Activated CD4-positive, alpha-beta memory T cell treated with anti-CD3 and anti-CD28 coated beads for 36 hours (primary cell): ENCODE data around the gene ABI3BP. TPM values are rescaled to one million over a fixed set of nuclear protein-coding genes. Genes with fewer than 3 reads are reported as not detected.

Source experiments
- CTCF ChIA-PET: fragments of 350-600 bp; sonication (Branson Sonifier 250); formaldehyde crosslinking; loops from one replicate; lab custom pipeline; 2021; ENCODE audit warnings: antibody characterized with exemption, inconsistent platforms; lab: Charles Lee
- POLR2A ChIA-PET: fragments of 350-600 bp; sonication (Branson Sonifier 250); formaldehyde crosslinking; loops from one replicate; lab custom pipeline; 2021; ENCODE audit warnings: antibody characterized with exemption; lab: Charles Lee
- DNase-seq: peaks from one replicate; pipeline ENCODE4 v3.0.0-alpha.2; 2020
- H3K27ac Mint-ChIP-seq: one replicate; pipeline ENCODE4 v1.8.0; 2021; ENCODE audit warnings: mixed read lengths
- H3K27me3 Mint-ChIP-seq: one replicate; pipeline ENCODE4 v1.8.0; 2021; ENCODE audit warnings: mixed read lengths
- H3K36me3 Mint-ChIP-seq: one replicate; pipeline ENCODE4 v1.8.0; 2021; ENCODE audit warnings: mixed read lengths
- H3K4me1 Mint-ChIP-seq: one replicate; pipeline ENCODE4 v1.8.0; 2021; ENCODE audit warnings: low read depth, mixed read lengths
- H3K4me3 Mint-ChIP-seq: one replicate; pipeline ENCODE4 v1.8.0; 2021; ENCODE audit warnings: mild to moderate bottlenecking, mixed read lengths
- H3K9me3 Mint-ChIP-seq: one replicate; pipeline ENCODE4 v1.8.0; 2021; ENCODE audit warnings: mixed read lengths
- intact Hi-C: fragments of 100-400 bp; cut with micrococcal nuclease; formaldehyde crosslinking; loops from one replicate; pipeline ENCODE4 v1.15.1; 2023
- total RNA-seq, 2 experiments: library from RNA; stranded (reverse); gene quantifications; one replicate each; pipeline ENCODE4 v1.2.3, GENCODE V29; 2021

ABI3BP gene
- total RNA-seq, 2 experiments from 2014 or later = not detected

DNA sequence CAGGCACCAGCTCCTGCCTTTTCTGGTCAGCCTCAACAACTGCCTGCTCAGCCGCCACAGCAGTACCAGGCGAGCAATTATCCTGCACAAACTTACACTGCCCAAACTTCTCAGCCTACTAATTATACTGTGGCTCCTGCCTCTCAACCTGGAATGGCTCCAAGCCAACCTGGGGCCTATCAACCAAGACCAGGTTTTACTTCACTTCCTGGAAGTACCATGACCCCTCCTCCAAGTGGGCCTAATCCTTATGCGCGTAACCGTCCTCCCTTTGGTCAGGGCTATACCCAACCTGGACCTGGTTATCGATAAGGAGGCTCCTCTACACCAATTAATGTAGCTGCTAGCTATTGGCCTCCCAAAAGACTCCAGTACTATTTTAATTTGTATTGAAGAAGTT is 245.0 kb downstream of the ABI3BP start:
- POLR2A ChIA-PET = interaction anchor here (0.6 kb wide), 1 partner anchor 10 kb away, joined by 3 read pairs; no protein-coding TSS in a partner anchor
- CTCF ChIA-PET = interaction anchor here (0.9 kb wide), 1 partner anchor 97 kb away, joined by 3 read pairs; no protein-coding TSS in a partner anchor
- intact Hi-C loops = no loop called here
- no peaks in the 10 kb centered on the region for H3K27me3 Mint-ChIP-seq
- no peak overlapping the region for H3K4me3 Mint-ChIP-seq
- DNase-seq = no peak
- H3K27ac Mint-ChIP-seq = no peak overlapping the region
- no peaks in the 10 kb centered on the region for H3K4me1 Mint-ChIP-seq
- peaks cover 42% of the 10 kb centered on the region for H3K36me3 Mint-ChIP-seq
- no peaks in the 10 kb centered on the region for H3K9me3 Mint-ChIP-seq

DNA sequence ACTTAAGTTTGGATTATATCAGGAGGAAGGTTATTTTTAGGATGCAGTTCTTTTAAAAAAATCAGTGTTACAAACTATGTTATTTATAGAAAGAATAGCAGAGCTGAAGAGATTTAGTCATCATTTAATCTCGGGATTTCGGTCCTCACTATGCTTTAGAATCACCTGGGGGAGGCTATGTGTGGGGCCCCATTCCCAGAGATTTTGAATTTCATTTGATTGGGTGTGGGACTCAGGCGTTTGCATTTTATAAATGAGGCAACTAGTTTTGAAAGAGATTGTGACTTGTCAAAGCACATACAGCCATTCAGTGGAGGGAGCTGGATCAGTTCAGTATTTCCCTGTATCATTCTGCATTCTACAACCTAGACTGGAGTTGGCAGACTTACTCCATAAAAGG is 247.1 kb downstream of the ABI3BP start:
- peaks cover 41% of the 10 kb centered on the region for H3K36me3 Mint-ChIP-seq
- CTCF ChIA-PET = no interaction called here

DNA sequence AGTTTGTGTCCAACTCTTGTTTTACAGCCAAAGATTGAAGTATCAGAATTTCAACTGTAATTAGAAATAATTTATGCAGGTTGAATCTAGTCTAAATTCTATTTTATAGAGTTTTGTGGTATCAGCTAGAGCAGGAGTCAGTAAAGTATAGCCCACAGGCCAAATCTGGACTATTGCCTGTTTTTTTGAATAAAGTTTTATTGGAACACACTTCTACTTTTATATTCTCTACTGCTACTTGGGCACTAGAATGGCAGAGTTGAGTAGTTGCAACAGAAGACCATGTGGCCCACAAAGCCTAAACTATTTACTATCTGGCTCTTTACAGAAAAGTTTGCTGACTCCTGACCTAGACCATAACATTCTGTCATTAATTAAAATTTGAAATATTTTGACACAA is 247.6 kb downstream of the ABI3BP start:
- POLR2A ChIA-PET = interaction anchor here (0.5 kb wide), 1 partner anchor 497 kb away, joined by 3 read pairs; no protein-coding TSS in a partner anchor
- Mint-ChIP-seq H3K9me3 (no peaks in the 10 kb centered on the region), H3K36me3 (peaks cover 39% of the 10 kb centered on the region), H3K4me1 (no peaks in the 10 kb centered on the region), H3K4me3 (no peak overlapping the region), H3K27me3 (no peaks in the 10 kb centered on the region), H3K27ac (no peak overlapping the region)
- intact Hi-C loops = no loop called here
- CTCF ChIA-PET = no interaction called here
- no peak for DNase-seq

More for the DNA sequence above, 247.1 kb downstream of the ABI3BP start:
- DNase-seq = no peak
- H3K9me3 Mint-ChIP-seq = no peaks in the 10 kb centered on the region
- intact Hi-C loops = no loop called here
- POLR2A ChIA-PET = interaction anchor here (0.5 kb wide), 1 partner anchor 497 kb away, joined by 3 read pairs; no protein-coding TSS in a partner anchor
- H3K4me3 Mint-ChIP-seq = no peak overlapping the region
- no peak overlapping the region for H3K27ac Mint-ChIP-seq
- H3K4me1 Mint-ChIP-seq = no peaks in the 10 kb centered on the region
- H3K27me3 Mint-ChIP-seq = no peaks in the 10 kb centered on the region

DNA sequence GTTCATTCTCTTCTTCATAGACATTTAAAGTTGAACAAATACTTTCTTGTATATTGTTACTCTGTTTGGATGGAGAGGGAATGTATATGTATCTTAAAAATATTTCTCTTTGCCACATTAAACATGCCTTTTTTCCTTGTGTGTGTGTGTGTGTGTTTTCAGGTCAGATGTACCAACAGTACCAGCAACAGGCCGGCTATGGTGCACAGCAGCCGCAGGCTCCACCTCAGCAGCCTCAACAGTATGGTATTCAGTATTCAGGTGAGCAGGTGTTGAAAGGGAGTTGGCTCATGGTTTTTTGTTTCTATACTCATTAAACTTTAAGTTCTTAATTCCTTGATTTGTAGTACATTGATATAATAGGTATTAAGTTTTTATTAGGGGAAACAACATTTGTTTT is 248.6 kb downstream of the ABI3BP start:
- Mint-ChIP-seq H3K36me3 (peaks cover 37% of the 10 kb centered on the region), H3K27ac (no peak overlapping the region), H3K27me3 (no peaks in the 10 kb centered on the region), H3K4me3 (no peak overlapping the region), H3K9me3 (no peaks in the 10 kb centered on the region), H3K4me1 (no peaks in the 10 kb centered on the region)
- ChIA-PET CTCF (interaction anchor here (0.7 kb wide), 1 partner anchor 11 kb away, joined by 3 read pairs; no protein-coding TSS in a partner anchor), POLR2A (no interaction called here)
- intact Hi-C loops = no loop called here
- DNase-seq = no peak

DNA sequence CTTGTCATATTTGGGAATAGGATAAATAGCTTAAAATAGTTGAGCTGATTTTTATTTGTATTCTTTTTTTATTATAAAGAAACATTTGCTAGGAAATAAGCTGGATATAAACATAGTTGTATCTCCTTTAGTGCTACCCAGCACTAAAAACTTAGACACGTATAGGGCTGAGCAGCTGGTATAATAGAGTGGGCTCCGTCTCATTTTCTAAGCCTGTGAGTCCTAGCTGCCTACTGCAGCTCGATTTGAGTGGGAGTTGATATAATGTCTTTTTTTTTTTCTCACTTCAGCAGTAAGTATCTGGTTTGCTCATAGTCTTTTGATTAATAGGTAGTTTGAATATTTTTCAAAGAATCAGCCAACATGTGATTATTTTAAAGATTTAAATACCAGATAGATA is 249.7 kb downstream of the ABI3BP start:
- Mint-ChIP-seq H3K4me3 (no peak overlapping the region), H3K27ac (no peak overlapping the region), H3K27me3 (no peaks in the 10 kb centered on the region), H3K9me3 (no peaks in the 10 kb centered on the region), H3K36me3 (peaks cover 32% of the 10 kb centered on the region), H3K4me1 (no peaks in the 10 kb centered on the region)
- intact Hi-C loops = no loop called here
- POLR2A ChIA-PET = no interaction called here
- CTCF ChIA-PET = no interaction called here
- DNase-seq = no peak

DNA sequence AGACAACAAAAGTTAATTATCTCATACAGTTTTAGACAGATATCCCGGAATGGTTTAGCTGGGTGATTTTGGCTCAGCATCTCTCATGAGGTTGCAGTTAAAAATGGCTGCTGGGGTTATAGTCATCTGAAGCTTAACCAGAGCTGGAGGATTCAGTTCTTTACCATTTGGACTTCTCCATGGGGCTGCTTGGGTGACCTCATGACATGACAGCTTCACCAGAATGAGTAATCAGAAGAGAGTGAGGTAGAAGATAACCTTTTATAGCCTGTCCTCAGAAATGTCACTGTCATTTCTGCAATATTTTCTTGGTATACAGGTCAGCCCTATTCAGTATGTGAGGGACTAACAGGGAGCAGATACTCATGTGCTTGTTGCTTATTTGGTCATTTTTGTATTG is 253.0 kb downstream of the ABI3BP start:
- ChIA-PET CTCF (interaction anchor here (1.0 to 1.7 kb wide), 3 partner anchors 10 to 642 kb away, joined by 3 to 4 read pairs (median 4); no protein-coding TSS in a partner anchor), POLR2A (no interaction called here)
- DNase-seq = peak; percentile 20
- intact Hi-C loops = loop anchor here (1.0 kb wide), 1 partner anchor 30 kb away; no protein-coding TSS in a partner anchor
- Mint-ChIP-seq H3K9me3 (no peaks in the 10 kb centered on the region), H3K4me1 (no peaks in the 10 kb centered on the region), H3K4me3 (no peak overlapping the region), H3K36me3 (peaks cover 33% of the 10 kb centered on the region), H3K27ac (no peak overlapping the region), H3K27me3 (no peaks in the 10 kb centered on the region)

DNA sequence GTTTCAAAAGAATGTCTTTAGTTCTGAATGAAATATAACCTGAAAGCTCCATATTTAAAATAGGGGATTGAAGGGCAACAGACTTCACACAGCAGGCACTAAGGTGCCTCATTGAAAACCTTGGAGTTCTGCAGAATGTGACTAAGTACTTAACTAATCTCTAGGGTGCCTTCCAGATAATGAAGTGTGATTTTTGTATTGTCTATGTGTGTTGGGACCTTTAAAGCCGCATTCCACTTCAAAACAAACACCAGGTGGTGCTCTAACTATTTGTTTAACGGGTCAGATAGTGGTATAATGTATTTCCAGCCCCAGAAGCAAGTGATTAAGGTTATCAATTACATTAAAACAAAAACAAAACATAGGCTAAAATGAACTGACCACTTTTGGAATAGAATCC is 255.9 kb downstream of the ABI3BP start:
- intact Hi-C loops = no loop called here
- ChIA-PET CTCF (interaction anchor here (0.7 to 2.2 kb wide), 2 partner anchors 11 to 75 kb away, joined by 3 to 6 read pairs; no protein-coding TSS in a partner anchor), POLR2A (no interaction called here)
- Mint-ChIP-seq H3K9me3 (no peaks in the 10 kb centered on the region), H3K27ac (no peak overlapping the region), H3K4me1 (no peaks in the 10 kb centered on the region), H3K36me3 (peaks cover 34% of the 10 kb centered on the region), H3K4me3 (no peak overlapping the region), H3K27me3 (no peaks in the 10 kb centered on the region)
- no peak for DNase-seq

DNA sequence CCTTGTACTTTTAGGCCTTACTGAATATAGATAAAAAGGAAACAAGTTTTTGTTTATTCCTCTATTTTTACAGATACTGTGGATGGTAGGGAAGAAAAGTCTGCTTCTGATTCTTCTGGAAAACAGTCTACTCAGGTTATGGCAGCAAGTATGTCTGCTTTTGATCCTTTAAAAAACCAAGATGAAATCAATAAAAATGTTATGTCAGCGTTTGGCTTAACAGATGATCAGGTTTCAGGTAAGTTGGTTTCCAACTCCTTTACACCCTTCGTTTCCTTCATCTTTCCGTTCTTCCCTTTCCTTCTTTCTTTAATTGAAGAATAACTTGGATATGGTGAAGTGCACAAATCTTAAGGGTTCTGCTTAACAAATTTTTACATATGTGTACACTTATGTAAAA is 260.8 kb downstream of the ABI3BP start:
- POLR2A ChIA-PET = no interaction called here
- intact Hi-C loops = no loop called here
- DNase-seq = no peak
- Mint-ChIP-seq H3K27ac (no peak overlapping the region), H3K9me3 (no peaks in the 10 kb centered on the region), H3K27me3 (no peaks in the 10 kb centered on the region), H3K36me3 (peaks cover 38% of the 10 kb centered on the region), H3K4me3 (no peak overlapping the region), H3K4me1 (peaks cover 3% of the 10 kb centered on the region)
- CTCF ChIA-PET = no interaction called here

DNA sequence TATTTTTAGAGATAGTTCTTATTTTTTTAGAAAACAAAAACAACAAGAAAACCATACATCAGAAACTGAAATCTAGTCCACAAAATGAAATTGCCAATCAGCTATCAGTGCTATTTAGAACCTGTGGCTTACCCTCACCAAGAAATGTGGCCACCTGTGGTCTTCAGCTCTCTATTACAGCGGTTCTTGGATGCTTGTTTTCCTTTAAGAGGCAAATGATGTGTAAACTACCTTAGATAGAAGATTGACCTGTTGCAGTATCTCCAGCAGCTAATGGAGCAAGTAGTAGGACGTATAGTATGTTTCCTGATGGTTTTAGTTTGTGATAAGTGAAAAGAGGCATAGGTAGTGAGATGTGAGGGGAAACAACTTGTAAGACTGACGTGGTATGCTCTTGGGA is 262.7 kb downstream of the ABI3BP start:
- Mint-ChIP-seq H3K27me3 (no peaks in the 10 kb centered on the region), H3K27ac (no peak overlapping the region), H3K4me3 (no peak overlapping the region), H3K9me3 (no peaks in the 10 kb centered on the region), H3K36me3 (peaks cover 37% of the 10 kb centered on the region), H3K4me1 (peaks cover 13% of the 10 kb centered on the region)
- CTCF ChIA-PET = interaction anchor here (0.7 to 1.0 kb wide), 3 partner anchors 9 to 268 kb away, joined by 3 to 4 read pairs (median 3); no protein-coding TSS in a partner anchor
- POLR2A ChIA-PET = no interaction called here
- intact Hi-C loops = no loop called here
- no peak for DNase-seq

DNA sequence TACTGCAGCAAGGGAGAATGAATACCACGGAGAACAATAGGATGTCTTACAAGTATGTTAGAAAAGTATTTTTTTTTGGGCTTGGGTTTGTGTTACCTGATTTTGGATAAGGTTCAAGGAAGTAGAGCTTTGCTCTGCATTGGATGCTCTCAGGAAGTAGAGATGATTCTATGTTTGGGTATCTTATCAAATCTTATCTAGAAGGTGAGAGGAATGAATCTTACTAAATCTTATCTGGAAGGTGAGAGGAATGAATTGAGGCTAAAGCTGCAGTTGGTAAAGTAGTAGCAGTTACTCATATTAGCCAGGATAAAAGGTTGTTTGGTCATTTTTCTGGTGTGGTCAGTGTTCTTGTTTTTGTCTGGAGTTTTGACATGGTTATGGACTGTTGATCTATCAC is 266.5 kb downstream of the ABI3BP start:
- Mint-ChIP-seq H3K27me3 (no peaks in the 10 kb centered on the region), H3K27ac (no peak overlapping the region), H3K4me3 (no peak overlapping the region), H3K4me1 (peaks cover 13% of the 10 kb centered on the region), H3K9me3 (no peaks in the 10 kb centered on the region), H3K36me3 (peaks cover 35% of the 10 kb centered on the region)
- DNase-seq = no peak
- ChIA-PET POLR2A (interaction anchor here (0.6 kb wide), 1 partner anchor 16 kb away, joined by 3 read pairs; no protein-coding TSS in a partner anchor), CTCF (interaction anchor here (1.6 kb wide), 1 partner anchor 10 kb away, joined by 6 read pairs; no protein-coding TSS in a partner anchor)
- intact Hi-C loops = no loop called here

DNA sequence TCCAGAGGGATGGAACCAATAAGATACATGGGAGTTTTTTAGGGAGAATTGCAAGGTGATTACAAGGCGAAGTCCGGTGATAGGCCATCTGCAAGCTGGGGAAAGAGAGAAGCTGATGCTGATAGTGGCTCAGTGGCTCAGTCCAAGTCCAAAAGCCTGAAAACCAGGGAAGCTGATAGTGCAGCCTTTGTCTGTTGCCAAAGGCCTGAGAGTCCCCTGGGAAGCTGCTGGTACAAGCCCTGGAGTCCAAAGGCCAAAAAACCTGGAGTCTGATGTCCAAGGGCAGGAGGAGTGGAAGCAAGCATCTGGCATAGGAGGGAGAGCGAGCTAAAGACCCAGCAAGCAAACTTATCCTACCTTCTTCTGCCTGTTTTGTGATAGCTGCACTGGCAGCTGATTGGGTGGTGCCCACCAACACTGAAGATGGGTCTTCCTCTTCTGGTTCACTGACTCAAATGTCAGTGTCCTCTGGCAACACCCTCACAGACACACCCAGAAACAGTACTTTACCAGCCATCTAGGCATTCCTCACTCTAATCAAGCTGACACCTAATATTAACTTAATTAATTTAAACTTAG is 267.2 kb downstream of the ABI3BP start:
- Mint-ChIP-seq H3K9me3 (no peaks in the 10 kb centered on the region), H3K36me3 (peaks cover 39% of the 10 kb centered on the region), H3K4me1 (peaks cover 13% of the 10 kb centered on the region), H3K4me3 (no peak overlapping the region), H3K27me3 (no peaks in the 10 kb centered on the region), H3K27ac (no peak overlapping the region)
- intact Hi-C loops = no loop called here
- CTCF ChIA-PET = interaction anchor here (1.6 kb wide), 1 partner anchor 11 kb away, joined by 6 read pairs; no protein-coding TSS in a partner anchor
- no peak for DNase-seq
- POLR2A ChIA-PET = no interaction called here

DNA sequence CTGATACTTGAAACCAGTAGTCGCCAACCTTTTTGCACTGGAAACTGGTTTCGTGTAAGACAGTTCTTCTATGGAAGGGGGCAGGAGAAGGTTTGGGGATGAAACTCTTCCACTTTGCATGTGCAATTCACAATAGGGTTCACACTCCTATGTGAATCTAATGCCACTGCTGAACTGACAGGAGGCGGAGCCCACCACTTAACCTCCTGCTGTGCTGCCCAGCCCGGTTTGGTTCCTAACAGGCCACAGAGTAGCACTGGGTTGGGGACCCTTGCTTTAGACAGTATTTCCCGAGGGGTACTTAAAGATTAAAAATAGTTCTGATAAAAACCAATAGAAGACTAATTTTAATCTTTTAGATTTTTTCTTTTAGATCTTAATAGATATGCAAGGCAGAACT is 272.8 kb downstream of the ABI3BP start:
- intact Hi-C loops = no loop called here
- POLR2A ChIA-PET = no interaction called here
- H3K27ac Mint-ChIP-seq = no peak overlapping the region

More for the DNA sequence above, 272.8 kb downstream of the ABI3BP start:
- DNase-seq = no peak
- Mint-ChIP-seq H3K9me3 (no peaks in the 10 kb centered on the region), H3K27me3 (no peaks in the 10 kb centered on the region), H3K4me1 (peaks cover 27% of the 10 kb centered on the region), H3K4me3 (no peak overlapping the region), H3K36me3 (peaks cover 46% of the 10 kb centered on the region)
- CTCF ChIA-PET = interaction anchor here (0.8 kb wide), 1 partner anchor 10 kb away, joined by 3 read pairs; no protein-coding TSS in a partner anchor
